Ramos (cell line): ENCODE data around the gene MKLN1.

Experiments used
- in situ Hi-C: fragments of 300-500 bp; cut with MboI; formaldehyde crosslinking; loops from one replicate; pipeline ENCODE4 v1.14.3; 2022; ENCODE audit warnings: low sequenced_read_pairs; ENCODE audit not compliant: unreplicated experiment

The MKLN1 gene

DNA sequence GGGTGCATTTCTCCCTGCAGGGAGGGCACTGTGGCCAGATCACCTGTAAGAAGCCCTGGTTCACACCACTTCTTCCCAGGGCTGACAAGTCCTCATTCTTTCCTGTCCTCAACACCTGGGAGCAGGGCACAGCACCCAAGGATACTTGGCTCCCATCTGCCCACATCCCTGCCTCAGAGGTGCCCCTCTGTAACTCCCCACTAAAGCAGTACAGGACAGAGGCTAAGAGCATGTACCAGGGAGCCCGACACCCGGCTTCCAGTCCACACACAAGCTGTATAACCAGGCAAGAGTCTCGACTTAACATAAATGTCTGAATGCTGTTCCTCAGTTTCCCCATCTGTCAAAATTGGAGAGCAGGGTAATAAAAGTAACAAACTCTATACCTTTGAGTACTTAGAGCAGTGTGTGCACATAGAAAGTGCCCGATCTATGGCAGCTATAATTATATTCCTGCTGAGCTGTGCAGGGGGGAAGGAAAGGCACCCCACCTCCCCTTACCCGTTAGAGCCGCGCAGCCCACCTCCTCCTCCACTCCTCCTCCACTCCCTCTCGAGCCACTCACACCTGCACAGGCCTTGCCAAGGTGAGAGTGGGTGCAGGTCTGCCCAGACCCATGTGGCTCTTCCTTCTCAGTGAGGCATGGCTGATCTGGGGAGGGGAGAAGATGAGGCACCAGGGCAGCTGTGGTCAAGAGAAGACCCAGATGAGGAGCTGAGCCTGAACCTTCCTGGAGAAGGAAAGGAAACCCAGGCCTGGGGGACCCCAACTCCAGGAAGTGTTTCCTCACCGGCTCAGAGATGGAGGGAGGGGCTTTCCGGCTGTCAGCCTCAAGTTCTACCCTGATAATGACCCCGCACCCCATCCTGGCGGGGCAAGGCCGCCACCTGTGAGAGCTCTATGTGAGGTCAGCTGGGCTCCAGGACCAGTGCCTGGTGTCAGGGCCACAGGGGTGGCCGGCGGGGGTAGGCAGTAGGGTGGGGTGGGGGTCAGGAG is 206.2 kb downstream of the MKLN1 start:
- in situ Hi-C loops, result no loop called here

DNA sequence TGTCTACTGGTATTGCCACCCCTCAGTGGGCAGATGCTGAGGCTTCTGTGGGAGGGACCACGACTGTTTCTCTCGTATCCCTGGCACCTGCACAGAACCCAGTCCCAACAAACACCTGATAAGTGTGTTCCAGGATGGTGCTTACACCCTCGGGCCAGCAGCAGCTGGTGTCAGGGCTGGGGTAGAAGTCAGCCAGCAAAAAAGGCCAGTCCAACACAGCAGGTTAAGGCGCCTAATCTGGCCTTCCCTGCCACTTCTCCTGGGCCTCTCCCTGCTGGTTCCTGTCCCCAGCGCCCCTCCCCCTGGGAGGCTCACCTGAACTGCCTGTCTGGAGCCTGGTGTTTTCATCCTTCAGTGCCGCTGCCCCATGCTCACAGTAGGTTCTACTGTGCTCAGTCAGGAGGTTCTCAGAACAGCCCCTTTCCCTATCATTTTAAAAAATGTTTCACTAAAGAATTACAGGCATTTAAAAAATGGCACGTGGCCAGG is 208.7 kb downstream of the MKLN1 start:
- in situ Hi-C loops, result no loop called here

DNA sequence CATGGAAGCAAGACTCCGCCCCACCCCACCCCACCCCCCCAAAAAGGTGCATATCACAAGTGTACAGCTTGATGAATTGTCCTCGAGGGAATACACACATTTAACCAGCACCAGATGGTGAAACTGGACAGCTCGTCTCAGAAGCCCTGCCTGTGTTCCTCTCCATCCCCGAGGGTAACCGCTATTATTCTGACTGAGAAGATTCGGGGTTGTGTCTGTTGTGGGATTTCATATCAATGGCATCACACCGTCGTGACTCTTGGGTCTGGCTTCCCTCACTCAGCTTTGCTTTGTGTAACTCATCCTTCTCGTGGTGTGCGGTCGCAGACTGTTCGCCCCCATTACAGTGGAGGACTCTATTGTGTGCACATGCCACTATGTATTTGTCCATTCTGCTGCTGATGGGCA is 209.9 kb downstream of the MKLN1 start:
- in situ Hi-C loops, result no loop called here

DNA sequence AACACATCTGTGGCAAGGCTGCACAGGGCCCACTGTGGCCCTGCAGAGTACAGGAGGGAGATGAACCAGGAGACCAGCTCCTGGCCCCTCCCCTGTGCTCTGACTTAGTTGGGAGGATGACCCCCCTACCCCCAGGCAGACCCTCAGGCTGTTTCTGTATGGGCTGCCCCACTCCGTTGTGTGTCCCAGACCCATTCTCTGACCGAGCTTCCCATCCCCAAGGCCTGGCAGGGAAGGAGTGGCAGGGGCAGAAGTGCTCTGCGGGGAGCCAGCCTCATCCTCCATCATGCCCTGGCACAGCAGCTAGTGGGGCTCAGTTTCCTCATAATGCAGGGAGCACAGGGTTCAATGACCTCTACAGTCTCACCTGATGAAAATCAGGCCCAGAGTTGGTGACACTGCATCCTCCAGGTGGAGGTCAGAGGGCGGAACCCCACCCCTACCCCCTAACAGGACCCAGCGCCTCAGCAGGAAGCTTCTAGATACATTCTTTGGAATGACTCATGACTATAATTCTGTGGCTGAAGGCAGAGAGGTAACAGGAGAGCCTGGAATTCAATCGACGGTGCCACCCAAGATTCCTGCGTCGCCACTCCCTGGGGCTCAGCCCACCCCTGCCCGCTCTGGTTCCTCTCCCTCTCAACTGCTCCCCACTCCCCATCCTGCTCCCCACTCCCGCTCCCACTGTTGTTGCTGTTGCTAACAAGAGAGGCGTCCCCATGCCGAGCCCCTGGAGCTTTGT is 210.6 kb downstream of the MKLN1 start:
- in situ Hi-C loops, result no loop called here

- in situ Hi-C loops, result no loop called here
Measured at GRCh38 chr7:131538813-131539179, 211.1 kb downstream of the MKLN1 start.

DNA sequence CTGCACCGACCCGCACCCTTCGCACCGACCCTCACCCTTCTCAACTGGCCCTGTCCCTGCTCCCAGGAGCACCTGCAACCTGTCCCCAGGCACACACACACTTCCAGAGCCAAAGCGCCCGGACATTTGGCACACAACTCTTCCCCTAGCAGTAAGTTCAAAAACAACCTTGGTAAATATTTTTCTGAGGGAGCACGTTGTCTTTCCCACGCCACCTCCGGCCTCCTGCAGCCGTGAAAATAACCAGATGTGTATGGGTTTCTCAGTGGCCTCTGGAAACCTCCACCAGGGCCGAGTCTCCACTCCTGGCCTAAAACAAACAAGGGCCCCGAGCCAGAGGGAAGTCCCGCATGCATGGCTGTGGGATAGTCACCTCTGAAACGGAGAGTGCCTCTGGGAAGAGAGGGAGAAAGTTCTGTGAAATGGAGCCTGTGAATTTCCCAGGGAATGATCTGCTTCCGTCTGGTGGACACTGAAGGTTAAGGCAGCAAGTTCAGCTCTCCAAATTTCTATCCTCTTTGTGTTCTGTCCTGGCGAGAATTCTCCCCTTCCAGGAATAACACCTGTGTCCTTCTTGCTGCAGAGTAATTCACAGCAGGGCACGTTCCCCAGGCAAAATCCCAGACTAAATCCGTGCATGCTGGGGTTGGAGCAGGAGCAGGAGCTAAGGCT is 213.0 kb downstream of the MKLN1 start:
- in situ Hi-C loops, result no loop called here

DNA sequence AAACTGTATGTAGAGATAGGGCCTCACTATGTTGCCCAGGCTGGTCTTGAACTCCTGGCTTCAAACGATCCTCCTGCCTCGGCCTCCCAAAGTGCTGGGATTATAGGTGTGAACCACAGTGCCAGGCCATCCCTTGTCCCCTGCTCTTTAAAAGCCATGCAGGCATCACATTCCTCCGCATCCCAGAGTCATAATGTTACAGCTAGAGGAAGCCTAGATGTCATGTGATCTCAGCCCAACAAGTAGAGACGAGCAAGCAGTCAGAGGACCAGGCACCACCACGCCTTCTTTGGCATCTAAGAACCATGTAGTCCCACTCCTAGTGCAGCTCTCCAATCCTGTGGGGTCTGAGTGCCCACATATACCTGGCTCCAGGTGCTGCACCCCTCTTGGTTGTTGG is 215.6 kb downstream of the MKLN1 start:
- in situ Hi-C loops, result no loop called here

DNA sequence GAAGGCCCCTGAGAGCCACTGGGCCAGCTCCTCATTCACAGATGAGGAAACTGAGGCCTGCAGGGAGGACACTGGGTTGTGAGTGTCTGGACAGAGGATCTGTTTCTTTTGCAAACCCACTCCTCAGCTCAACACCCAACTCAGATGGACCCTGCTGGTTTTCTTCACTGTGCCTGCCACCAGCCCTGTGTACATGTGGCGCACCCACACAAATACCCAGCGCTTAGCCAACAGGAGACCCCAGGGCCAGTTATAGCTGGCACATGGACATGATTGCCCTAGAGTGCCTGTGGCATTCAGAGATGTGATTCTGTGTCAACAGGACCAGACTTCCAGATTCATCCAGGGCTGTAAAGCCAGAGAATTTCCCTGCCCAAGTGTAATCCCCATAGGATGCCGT is 216.3 kb downstream of the MKLN1 start:
- in situ Hi-C loops, result no loop called here

- in situ Hi-C loops, result no loop called here
Measured at GRCh38 chr7:131544449-131545301, 217.0 kb downstream of the MKLN1 start.

DNA sequence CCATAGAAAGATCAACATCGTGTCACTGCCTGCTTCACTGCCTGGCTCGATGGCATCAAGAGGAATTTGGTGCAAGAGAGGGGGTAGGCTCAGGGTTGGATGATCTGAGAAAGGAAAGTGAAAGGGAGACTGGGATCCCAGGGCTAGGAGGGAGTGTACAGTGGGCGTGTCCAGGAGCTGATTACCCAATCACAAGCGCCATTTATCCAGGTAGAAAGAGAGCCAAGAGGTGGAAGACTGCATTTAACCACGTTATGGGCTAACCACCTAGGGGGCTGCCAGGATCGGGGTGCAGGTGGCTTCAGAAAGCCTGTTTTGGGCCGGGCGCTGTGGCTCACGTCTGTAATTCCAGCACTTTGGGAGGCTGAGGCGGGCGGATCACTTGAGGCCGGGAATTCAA is 218.4 kb downstream of the MKLN1 start:
- in situ Hi-C loops, result no loop called here
